Suprapubic skin (tissue), 4 donors: ENCODE measurements around the gene LMF2. TPM values are rescaled to one million over a fixed set of nuclear protein-coding genes. Genes with fewer than 3 reads are reported as not detected.

Experiments
- DNase-seq, 2 donors: peaks; one replicate each; pipeline ENCODE4 v3.0.0-alpha.2; 2019; ENCODE audit warnings: low spot score in 2 of 2
- H3K27ac ChIP-seq: fragments of 200-600 bp; sonication (generic); one replicate; pipeline ENCODE4 v1.5.1; 2019
- H3K27me3 ChIP-seq: fragments of 200-600 bp; sonication (generic); one replicate; pipeline ENCODE4 v1.5.1; 2019
- H3K36me3 ChIP-seq: fragments of 200-600 bp; sonication (generic); one replicate; pipeline ENCODE4 v1.5.1; 2019
- H3K4me1 ChIP-seq: fragments of 200-600 bp; sonication (generic); one replicate; pipeline ENCODE4 v1.5.1; 2019
- H3K4me3 ChIP-seq: fragments of 200-600 bp; sonication (generic); one replicate; pipeline ENCODE4 v1.5.1; 2019; ENCODE audit warnings: mild to moderate bottlenecking
- H3K9me3 ChIP-seq: fragments of 200-600 bp; sonication (generic); one replicate; pipeline ENCODE4 v1.5.1; 2019
- CTCF ChIP-seq, 2 donors: fragments of 200-600 bp in 1 of 2; fragments of 450-650 bp in 1 of 2; sonication (generic) in 1 of 2; IDR thresholded peaks; one replicate each; pipeline ENCODE4 v1.5.1; 2016 to 2019; ENCODE audit warnings: antibody characterized with exemption in 2 of 2, mild to moderate bottlenecking in 1 of 2, moderate library complexity in 1 of 2
- EP300 ChIP-seq: sonication (generic); formaldehyde crosslinking; IDR thresholded peaks from one replicate; pipeline ENCODE4 v1.6.1; 2017; ENCODE audit warnings: antibody characterized with exemption
- POLR2A ChIP-seq, 2 donors: fragments of 450-650 bp; IDR thresholded peaks; one replicate each; pipeline ENCODE4 v1.6.1; 2017; ENCODE audit warnings: antibody characterized with exemption in 2 of 2, mild to moderate bottlenecking in 2 of 2, moderate library complexity in 2 of 2
- POLR2AphosphoS5 ChIP-seq, 3 donors: sonication (generic); formaldehyde crosslinking; IDR thresholded peaks; one replicate each; pipeline ENCODE4 v1.6.1; 2017; ENCODE audit warnings: antibody characterized with exemption in 3 of 3
- WGBS: methylation state at CpG from one replicate; pipeline ENCODE4 v1.1.5; 2018; 5-methylcytosine and 5-hydroxymethylcytosine counted together
- total RNA-seq, 4 donors: library from RNA; depleted of rRNA; stranded (reverse); fragments of >200 nt; gene quantifications; one replicate each; pipeline ENCODE4 v1.1.0, GENCODE V29; 2016

LMF2 gene
- total RNA-seq, 4 donors from 2014 or later, result 28.9 to 65.6 (median 44.7) TPM

GRCh38 chr22:50479721-50480120 lies 27.8 kb downstream of the LMF2 start:
- no peak for DNase-seq
- Histone ChIP-seq H3K9me3 (no peaks in the 10 kb centered on the region), H3K4me1 (peaks cover 23% of the 10 kb centered on the region), H3K27ac (no peak overlapping the region), H3K36me3 (no peaks in the 10 kb centered on the region), H3K27me3 (peaks cover 46% of the 10 kb centered on the region), H3K4me3 (no peak overlapping the region)
- 79% methylated on average over 11 of the region's 11 CpGs for WGBS
- TF ChIP-seq POLR2A (IDR thresholded peaks at IDR 0.05), result no peak
- no peak for TF ChIP-seq POLR2AphosphoS5 (IDR thresholded peaks at IDR 0.05)
- no peak for TF ChIP-seq CTCF (IDR thresholded peaks at IDR 0.05)
- TF ChIP-seq EP300, result no peak

GRCh38 chr22:50477923-50478322 lies 29.6 kb downstream of the LMF2 start:
- Histone ChIP-seq H3K9me3 (no peaks in the 10 kb centered on the region), H3K27ac (no peak overlapping the region), H3K36me3 (no peaks in the 10 kb centered on the region), H3K4me1 (peaks cover 35% of the 10 kb centered on the region), H3K4me3 (no peak overlapping the region), H3K27me3 (peaks cover 30% of the 10 kb centered on the region)
- no peak for DNase-seq
- TF ChIP-seq EP300 (no peak), POLR2A (IDR thresholded peaks at IDR 0.05) (no peak), CTCF (IDR thresholded peaks at IDR 0.05) (no peak), POLR2AphosphoS5 (IDR thresholded peaks at IDR 0.05) (no peak)
- 89% methylated on average over 12 of the region's 12 CpGs for WGBS

GRCh38 chr22:50476868-50477267 lies 30.6 kb downstream of the LMF2 start:
- no peak for DNase-seq
- H3K27ac ChIP-seq, result no peak overlapping the region
- H3K4me3 ChIP-seq, result no peak overlapping the region
- H3K36me3 ChIP-seq, result no peaks in the 10 kb centered on the region
- peaks cover 40% of the 10 kb centered on the region for H3K4me1 ChIP-seq
- H3K27me3 ChIP-seq, result peaks cover 19% of the 10 kb centered on the region
- 74% methylated on average over 6 of the region's 7 CpGs for WGBS
- TF ChIP-seq POLR2A (IDR thresholded peaks at IDR 0.05), result no peak
- H3K9me3 ChIP-seq, result no peaks in the 10 kb centered on the region

- Histone ChIP-seq H3K4me3 (peak overlapping the region; percentile 71), H3K4me1 (peaks cover 43% of the 10 kb centered on the region), H3K36me3 (no peaks in the 10 kb centered on the region), H3K27me3 (peaks cover 7% of the 10 kb centered on the region), H3K9me3 (no peaks in the 10 kb centered on the region), H3K27ac (no peak overlapping the region)
- DNase-seq, result no peak
- 79% methylated on average over 6 of the region's 6 CpGs for WGBS
- TF ChIP-seq CTCF (IDR thresholded peaks at IDR 0.05) (no peak), POLR2A (IDR thresholded peaks at IDR 0.05) (no peak), EP300 (no peak), POLR2AphosphoS5 (IDR thresholded peaks at IDR 0.05) (no peak)
Measured at GRCh38 chr22:50475652-50476002, 31.9 kb downstream of the LMF2 start.

GRCh38 chr22:50474710-50475651 lies 32.5 kb downstream of the LMF2 start, which contains the start of gene SBF1:
Gene SBF1, minus strand, starts transcription at chr22:50475035. Its CDS starts 195 bp downstream, at chr22:50474840.
- DNase-seq, result peak; percentile 90 to 96
- Histone ChIP-seq H3K36me3 (no peaks in the 10 kb centered on the region), H3K9me3 (no peaks in the 10 kb centered on the region), H3K4me3 (peak within 1 kb of the TSS; percentile 71), H3K27me3 (peaks cover under 1% of the 10 kb centered on the region), H3K4me1 (peaks cover 49% of the 10 kb centered on the region), H3K27ac (peak within 1 kb of the TSS; percentile 83)
- TF ChIP-seq CTCF (IDR thresholded peaks at IDR 0.05) (no peak), POLR2A (IDR thresholded peaks at IDR 0.05) (peak; percentile 64 to 86)
- 13% methylated on average over 7 of the region's 97 CpGs for WGBS
